Liver (tissue), 9 donors: Measurements from ENCODE around the gene PRKAR1B. TPM values are rescaled to one million over a fixed set of nuclear protein-coding genes. Genes with fewer than 3 reads are reported as not detected.

ENCODE experiments used
- DNase-seq: peaks from one replicate; pipeline ENCODE4 v3.0.0-alpha.2; 2017; ENCODE audit warnings: low spot score
- H3K27ac ChIP-seq, 2 donors: one replicate each; pipeline ENCODE4 v1.7.0; 2013; ENCODE audit warnings: inconsistent platforms in 2 of 2, low read length in 2 of 2, control low read depth in 1 of 2, low read depth in 1 of 2, mild to moderate bottlenecking in 1 of 2
- H3K27me3 ChIP-seq, 4 donors: one replicate each; pipeline versions ENCODE4 v1.6.1 to v1.7.0; 2013; ENCODE audit warnings: low read length in 3 of 4, inconsistent platforms in 1 of 4, mild to moderate bottlenecking in 1 of 4, moderate library complexity in 1 of 4; ENCODE audit not compliant: control insufficient read depth in 4 of 4, insufficient read depth in 4 of 4
- H3K36me3 ChIP-seq, 4 donors: one replicate each; pipeline versions ENCODE4 v1.6.1 to v1.7.0; 2013; ENCODE audit warnings: low read length in 3 of 4, mild to moderate bottlenecking in 3 of 4, low read depth in 1 of 4, moderate library complexity in 1 of 4; ENCODE audit not compliant: control insufficient read depth in 4 of 4, insufficient read depth in 3 of 4
- H3K4me1 ChIP-seq, 4 donors: one replicate each; pipeline versions ENCODE4 v1.6.1 to v1.7.0; 2013; ENCODE audit warnings: low read length in 3 of 4, mild to moderate bottlenecking in 3 of 4, moderate library complexity in 1 of 4; ENCODE audit not compliant: control insufficient read depth in 4 of 4, insufficient read depth in 4 of 4
- H3K4me3 ChIP-seq, 3 donors: one replicate each; pipeline versions ENCODE4 v1.6.1 to v1.7.0; 2013; ENCODE audit warnings: low read length in 3 of 3, control low read depth in 1 of 3, low read depth in 1 of 3, mild to moderate bottlenecking in 1 of 3
- H3K9ac ChIP-seq, 2 donors: one replicate each; pipeline ENCODE4 v1.7.0; 2013; ENCODE audit warnings: low read length in 2 of 2, mild to moderate bottlenecking in 2 of 2, moderate library complexity in 2 of 2, control low read depth in 1 of 2, low read depth in 1 of 2
- H3K9me3 ChIP-seq, 4 donors: one replicate each; pipeline versions ENCODE4 v1.6.1 to v1.7.0; 2013; ENCODE audit warnings: low read length in 3 of 4; ENCODE audit not compliant: control insufficient read depth in 4 of 4
- CTCF ChIP-seq: fragments of 150-350 bp; IDR thresholded peaks from 2 replicates; pipeline ENCODE4 v1.5.1; 2017; ENCODE audit warnings: improper control_type of control experiment, low read depth, low read length; ENCODE audit not compliant: missing input control
- EGR1 ChIP-seq, 2 donors: IDR thresholded peaks; 2 replicates each; pipeline ENCODE4 v1.6.1; 2016 to 2018; ENCODE audit warnings: antibody characterized with exemption in 2 of 2, low read depth in 2 of 2
- FOXA1 ChIP-seq: IDR thresholded peaks from 2 replicates; pipeline ENCODE4 v1.6.1; 2016; ENCODE audit warnings: antibody characterized with exemption
- GABPA ChIP-seq, 2 donors: IDR thresholded peaks in 1 of 2; conservative IDR thresholded peaks in 1 of 2; 2 replicates each; pipeline ENCODE4 v1.6.1; 2016; ENCODE audit warnings: antibody characterized with exemption in 2 of 2, mild to moderate bottlenecking in 1 of 2, moderate library complexity in 1 of 2
- HNF4A ChIP-seq, 2 donors: conservative IDR thresholded peaks; 2 replicates each; pipeline ENCODE4 v1.6.1; 2016; ENCODE audit warnings: antibody characterized with exemption in 2 of 2, mild to moderate bottlenecking in 2 of 2
- HNF4G ChIP-seq: IDR thresholded peaks from 2 replicates; pipeline ENCODE4 v1.6.1; 2016; ENCODE audit warnings: antibody characterized with exemption
- JUND ChIP-seq, 2 donors: IDR thresholded peaks; 2 replicates each; pipeline ENCODE4 v1.6.1; 2016; ENCODE audit warnings: antibody characterized with exemption in 2 of 2
- MAX ChIP-seq: IDR thresholded peaks from 2 replicates; pipeline ENCODE4 v1.6.1; 2016; ENCODE audit warnings: antibody characterized with exemption
- NR2F2 ChIP-seq: IDR thresholded peaks from 2 replicates; pipeline ENCODE4 v1.6.1; 2016; ENCODE audit warnings: antibody characterized with exemption
- RAD21 ChIP-seq, 2 donors: IDR thresholded peaks; 2 replicates each; pipeline ENCODE4 v1.6.1; 2016; ENCODE audit warnings: antibody characterized with exemption in 2 of 2, mild to moderate bottlenecking in 2 of 2
- REST ChIP-seq: IDR thresholded peaks from 2 replicates; pipeline ENCODE4 v1.6.1; 2016; ENCODE audit warnings: antibody characterized with exemption, mild to moderate bottlenecking
- RXRA ChIP-seq, 2 donors: IDR thresholded peaks; 2 replicates each; pipeline ENCODE4 v1.6.1; 2017 to 2018; ENCODE audit warnings: antibody characterized with exemption in 2 of 2, mild to moderate bottlenecking in 1 of 2
- SP1 ChIP-seq: IDR thresholded peaks from 2 replicates; pipeline ENCODE4 v1.6.1; 2018; ENCODE audit warnings: antibody characterized with exemption, mild to moderate bottlenecking
- TAF1 ChIP-seq: conservative IDR thresholded peaks from 2 replicates; pipeline ENCODE4 v1.6.1; 2016; ENCODE audit warnings: antibody characterized with exemption, mild to moderate bottlenecking
- YY1 ChIP-seq: IDR thresholded peaks from 2 replicates; pipeline ENCODE4 v1.6.1; 2016; ENCODE audit warnings: antibody characterized with exemption, mild to moderate bottlenecking
- ZBTB33 ChIP-seq: IDR thresholded peaks from 2 replicates; pipeline ENCODE4 v1.6.1; 2016; ENCODE audit warnings: antibody characterized with exemption
- WGBS: extraction: QIAGEN DNeasy Blood & Tissue Kit; methylation state at CpG from one replicate; pipeline ENCODE4 v1.1.7; 2013; 5-methylcytosine and 5-hydroxymethylcytosine counted together
- polyA plus RNA-seq, 2 donors: library from polyadenylated mRNA; stranded (reverse) in 1 of 2; unstranded in 1 of 2; fragments of 200-250 nt in 1 of 2; fragments of >200 nt in 1 of 2; fragmentation: Nextera tagmentation in 1 of 2; extraction: Ambion mirVana in 1 of 2; gene quantifications; one replicate each; pipeline versions ENCODE4 v1.2.1 to v1.2.3, GENCODE V29; 2013 to 2015
- total RNA-seq, 2 donors: library from RNA; depleted of rRNA; stranded (reverse); fragments of >200 nt; gene quantifications; one replicate each; pipeline ENCODE4 v1.2.3, GENCODE V29; 2014
- TF ChIP-seq, protein P1 (sequence below): IDR thresholded peaks from 2 replicates; pipeline ENCODE4 v1.6.1; 2016; ENCODE audit warnings: antibody characterized with exemption
- donor health status: healthy.
- donor health status: healthy.
- donor health status: healthy.
- donor health status: healthy.
- donor health status: healthy.

PRKAR1B gene
- total and polyA plus RNA-seq, 4 donors = 11.1 to 14.4 (median 12.4) TPM

DNA sequence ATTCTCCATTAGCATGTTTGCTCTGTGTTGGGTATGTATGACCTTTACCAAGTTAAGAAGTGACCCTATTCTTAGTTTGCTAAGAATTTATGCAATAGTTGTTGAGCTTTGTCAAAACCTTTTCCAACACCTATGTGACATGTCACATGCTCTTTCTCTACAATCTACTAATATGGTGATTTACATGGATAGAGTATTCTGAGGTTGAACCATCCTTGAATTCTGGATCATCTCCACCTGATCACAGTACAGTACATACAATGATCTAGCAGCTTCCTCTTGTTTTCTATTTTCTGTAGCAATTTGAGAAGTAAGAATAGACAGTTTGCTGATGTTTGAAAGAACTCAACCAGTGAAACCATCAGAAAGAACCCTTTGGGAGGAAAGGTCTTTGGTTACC lies 106.2 kb downstream of the PRKAR1B start:
- Histone ChIP-seq H3K27me3 (no peaks in the 10 kb centered on the region), H3K4me1 (no peaks in the 10 kb centered on the region), H3K9me3 (peaks cover 2 to 16% (median 4%) of the 10 kb centered on the region in 4 donors), H3K27ac (no peak overlapping the region), H3K9ac (no peak overlapping the region), H3K36me3 (no peaks in the 10 kb centered on the region), H3K4me3 (no peak overlapping the region)
- DNase-seq = no peak
- TF ChIP-seq SP1 = no peak
- TF ChIP-seq, protein P1, sequence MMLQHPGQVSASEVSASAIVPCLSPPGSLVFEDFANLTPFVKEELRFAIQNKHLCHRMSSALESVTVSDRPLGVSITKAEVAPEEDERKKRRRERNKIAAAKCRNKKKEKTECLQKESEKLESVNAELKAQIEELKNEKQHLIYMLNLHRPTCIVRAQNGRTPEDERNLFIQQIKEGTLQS = no peak
- no peak for TF ChIP-seq HNF4G
- TF ChIP-seq NR2F2 = no peak
- no peak for TF ChIP-seq RAD21 (IDR thresholded peaks at IDR 0.05)
- TF ChIP-seq TAF1 = no peak
- TF ChIP-seq HNF4A (conservative IDR thresholded peaks at IDR 0.05) = no peak
- TF ChIP-seq GABPA (IDR thresholded peaks at IDR 0.05 in 1 of 2, conservative IDR thresholded peaks at IDR 0.05 in 1 of 2) = no peak
- no peak for TF ChIP-seq CTCF
- no peak for TF ChIP-seq YY1
- TF ChIP-seq EGR1 (IDR thresholded peaks at IDR 0.05; ENCODE audit: low read depth in 2 of 2) = no peak

DNA sequence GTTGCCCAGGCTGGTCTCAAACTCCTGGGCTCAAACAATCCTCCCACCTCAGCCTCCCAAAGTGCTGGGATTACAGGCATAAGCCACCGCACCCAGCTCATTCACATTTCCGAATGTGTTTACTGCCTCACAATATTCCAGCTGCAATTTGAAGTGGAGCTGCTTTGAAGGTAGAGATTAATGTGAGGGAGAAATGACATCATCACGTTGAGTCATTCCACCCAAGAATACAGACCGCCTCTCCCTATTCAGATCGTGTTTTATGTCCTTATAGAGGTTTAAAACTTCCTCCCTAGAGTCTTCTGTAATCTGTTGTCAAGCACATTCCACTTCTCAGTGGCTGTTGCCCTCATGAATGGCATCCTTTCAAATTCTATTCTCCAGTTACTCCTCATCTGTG lies 107.0 kb downstream of the PRKAR1B start:
- no peak overlapping the region for H3K4me3 ChIP-seq
- no peaks in the 10 kb centered on the region for H3K27me3 ChIP-seq
- no peak overlapping the region for H3K27ac ChIP-seq
- 79% methylated on average over 5 of the region's 5 CpGs for WGBS
- peaks cover 2 to 12% (median 4%) of the 10 kb centered on the region in 4 donors for H3K9me3 ChIP-seq
- no peak overlapping the region for H3K9ac ChIP-seq
- no peak for TF ChIP-seq NR2F2
- TF ChIP-seq EGR1 (IDR thresholded peaks at IDR 0.05; ENCODE audit: low read depth in 2 of 2) = no peak
- TF ChIP-seq RXRA (IDR thresholded peaks at IDR 0.05) = no peak
- TF ChIP-seq HNF4G = no peak
- TF ChIP-seq HNF4A (conservative IDR thresholded peaks at IDR 0.05) = no peak
- TF ChIP-seq RAD21 (IDR thresholded peaks at IDR 0.05) = no peak
- TF ChIP-seq SP1 = no peak
- no peak for TF ChIP-seq REST
- no peaks in the 10 kb centered on the region for H3K36me3 ChIP-seq
- no peak for DNase-seq
- no peaks in the 10 kb centered on the region for H3K4me1 ChIP-seq

DNA sequence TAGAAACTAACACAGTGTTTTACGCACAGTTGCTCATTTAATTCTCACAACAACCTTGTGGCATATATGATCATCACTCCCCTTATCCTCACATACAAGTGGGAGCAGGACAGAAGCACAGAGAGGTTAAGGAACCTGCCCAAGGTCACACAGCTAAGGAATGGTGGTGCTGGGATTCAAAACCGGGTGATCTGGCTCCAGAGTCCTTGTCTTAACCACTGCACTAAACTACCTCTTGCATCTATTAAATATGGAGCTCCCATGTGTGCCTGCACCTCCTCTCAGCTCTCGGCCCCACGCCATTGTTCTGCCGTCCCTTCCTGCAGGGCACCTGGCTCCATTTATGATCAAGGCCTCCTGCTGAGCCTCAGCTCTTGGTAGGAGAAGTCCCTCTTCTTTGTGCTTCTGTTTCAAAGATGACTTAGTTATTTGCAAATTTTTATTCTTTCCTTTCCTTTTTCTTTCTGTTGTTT lies 107.7 kb downstream of the PRKAR1B start:
- no peak overlapping the region for H3K27ac ChIP-seq
- H3K27me3 ChIP-seq = no peaks in the 10 kb centered on the region
- no peak overlapping the region for H3K4me3 ChIP-seq
- DNase-seq = no peak
- H3K36me3 ChIP-seq = no peaks in the 10 kb centered on the region
- peaks cover 2 to 12% (median 4%) of the 10 kb centered on the region in 4 donors for H3K9me3 ChIP-seq
- H3K4me1 ChIP-seq = no peaks in the 10 kb centered on the region
- no peak overlapping the region for H3K9ac ChIP-seq
- WGBS = 94% methylated on average over 5 of the region's 5 CpGs
- TF ChIP-seq, protein P1 = no peak
- TF ChIP-seq JUND (IDR thresholded peaks at IDR 0.05) (no peak), RAD21 (IDR thresholded peaks at IDR 0.05) (no peak), FOXA1 (no peak), ZBTB33 (no peak), EGR1 (IDR thresholded peaks at IDR 0.05; ENCODE audit: low read depth in 2 of 2) (no peak), MAX (no peak), NR2F2 (no peak), GABPA (IDR thresholded peaks at IDR 0.05 in 1 of 2, conservative IDR thresholded peaks at IDR 0.05 in 1 of 2) (no peak), HNF4G (no peak), CTCF (no peak), TAF1 (no peak)
